NCI-H748 treated with DMSO at 0.1 percent for 48 hours (cell line): Measurements from ENCODE around the gene S100A3.
"Not testable (repeated sequence)": the region's sequence is repeated elsewhere in the genome, so short reads cannot be mapped to it uniquely, and the experiment has no call there.

Source experiments
- DNase-seq: peaks from one replicate; lab custom pipeline; 2025; lab: John Stamatoyannopoulos, UW

Gene S100A3

GRCh38 chr1:153548722-153549688, at the start of gene S100A3:
Gene S100A3, minus strand, starts transcription at chr1:153549258. Its CDS starts 773 bp downstream, at chr1:153548485.
- DNase-seq = no peak

GRCh38 chr1:153598309-153599172, 49.5 kb upstream of the S100A3 start:
- DNase-seq = no peak

GRCh38 chr1:153597206-153597605, 48.1 kb upstream of the S100A3 start:
- no peak for DNase-seq

GRCh38 chr1:153592748-153593147, 43.7 kb upstream of the S100A3 start:
- DNase-seq = no peak

GRCh38 chr1:153588482-153588881, 39.4 kb upstream of the S100A3 start:
- DNase-seq = no peak

- DNase-seq = not testable (repeated sequence)
Observed at GRCh38 chr1:153588033-153588432, 39.0 kb upstream of the S100A3 start.

GRCh38 chr1:153587314-153587713, 38.3 kb upstream of the S100A3 start:
- DNase-seq = no peak

- DNase-seq = no peak
Observed at GRCh38 chr1:153586347-153586746, 37.3 kb upstream of the S100A3 start.

GRCh38 chr1:153585006-153585405, 35.9 kb upstream of the S100A3 start:
- DNase-seq = no peak

- no peak for DNase-seq
Observed at GRCh38 chr1:153583976-153584375, 34.9 kb upstream of the S100A3 start.

GRCh38 chr1:153583514-153583913, 34.5 kb upstream of the S100A3 start:
- DNase-seq = not testable (repeated sequence)

GRCh38 chr1:153582836-153583235, 33.8 kb upstream of the S100A3 start:
- not testable (repeated sequence) for DNase-seq

- no peak for DNase-seq
Observed at GRCh38 chr1:153578936-153579335, 29.9 kb upstream of the S100A3 start.

GRCh38 chr1:153578490-153578889, 29.4 kb upstream of the S100A3 start:
- DNase-seq = no peak

GRCh38 chr1:153577624-153578051, 28.6 kb upstream of the S100A3 start:
- DNase-seq = no peak

GRCh38 chr1:153577138-153577537, 28.1 kb upstream of the S100A3 start:
- DNase-seq = no peak

- DNase-seq = not testable (repeated sequence)
Observed at GRCh38 chr1:153575497-153575896, 26.4 kb upstream of the S100A3 start.

- DNase-seq = not testable (repeated sequence)
Observed at GRCh38 chr1:153575081-153575491, 26.0 kb upstream of the S100A3 start.

- no peak for DNase-seq
Observed at GRCh38 chr1:153573351-153573750, 24.3 kb upstream of the S100A3 start.

GRCh38 chr1:153572569-153573015, 23.5 kb upstream of the S100A3 start:
- DNase-seq = peak; percentile 16

- no peak for DNase-seq
Observed at GRCh38 chr1:153571706-153572105, 22.6 kb upstream of the S100A3 start.

GRCh38 chr1:153570874-153571273, 21.8 kb upstream of the S100A3 start:
- no peak for DNase-seq
